Gastroesophageal sphincter (tissue), 4 donors: ENCODE measurements around the gene SLC28A1. TPM values are rescaled to one million over a fixed set of nuclear protein-coding genes. Genes with fewer than 3 reads are reported as not detected.

Experiments used
- ATAC-seq: fragments of 150-250 bp; one replicate; pipeline ENCODE4 v1.9.1; 2016; ENCODE audit warnings: mild to moderate bottlenecking, moderate library complexity
- H3K27ac ChIP-seq, 4 donors: fragments of 200-600 bp; sonication (generic) in 3 of 4; 1 replicate in 3 of 4; 2 replicates in 1 of 4; pipeline ENCODE4 v1.5.1; 2016 to 2019
- H3K27me3 ChIP-seq: fragments of 200-600 bp; sonication (generic); one replicate; pipeline ENCODE4 v1.5.1; 2019
- H3K36me3 ChIP-seq, 2 donors: fragments of 200-600 bp; sonication (generic); one replicate each; pipeline ENCODE4 v1.5.1; 2019; ENCODE audit warnings: control low read depth in 1 of 2
- H3K4me1 ChIP-seq, 3 donors: fragments of 200-600 bp; sonication (generic); 1 replicate in 2 of 3; 2 replicates in 1 of 3; pipeline ENCODE4 v1.5.1; 2016 to 2019; ENCODE audit warnings: control low read depth in 2 of 3
- H3K4me3 ChIP-seq, 2 donors: fragments of 200-600 bp; sonication (generic); one replicate each; pipeline ENCODE4 v1.5.1; 2019; ENCODE audit warnings: mild to moderate bottlenecking in 1 of 2, moderate library complexity in 1 of 2
- H3K9me3 ChIP-seq, 3 donors: fragments of 200-600 bp; sonication (generic); one replicate each; pipeline ENCODE4 v1.5.1; 2017 to 2019; ENCODE audit warnings: control low read depth in 2 of 3
- CTCF ChIP-seq, 4 experiments: fragments of 200-600 bp in 2 of 4; fragments of 450-650 bp in 2 of 4; sonication (generic) in 1 of 4; IDR thresholded peaks; one replicate each; pipeline ENCODE4 v1.5.1; 2017 to 2019; ENCODE audit warnings: antibody characterized with exemption in 4 of 4, mild to moderate bottlenecking in 2 of 4, moderate library complexity in 2 of 4
- EP300 ChIP-seq: sonication (generic); formaldehyde crosslinking; IDR thresholded peaks from one replicate; pipeline ENCODE4 v1.6.1; 2017; ENCODE audit warnings: antibody characterized with exemption, mild to moderate bottlenecking
- POLR2A ChIP-seq, 2 donors: fragments of 450-650 bp; IDR thresholded peaks; one replicate each; pipeline ENCODE4 v1.6.1; 2017; ENCODE audit warnings: antibody characterized with exemption in 2 of 2, mild to moderate bottlenecking in 2 of 2, moderate library complexity in 1 of 2
- POLR2AphosphoS5 ChIP-seq: sonication (generic); formaldehyde crosslinking; IDR thresholded peaks from one replicate; pipeline ENCODE4 v1.6.1; 2017; ENCODE audit warnings: antibody characterized with exemption
- WGBS, 2 donors: methylation state at CpG; one replicate each; pipeline ENCODE4 v1.1.5; 2018; ENCODE audit warnings: low coverage in 1 of 2; 5-methylcytosine and 5-hydroxymethylcytosine counted together
- total RNA-seq, 4 donors: library from RNA; depleted of rRNA; stranded (reverse); fragments of >200 nt; gene quantifications; one replicate each; pipeline ENCODE4 v1.1.0, GENCODE V29; 2016

SLC28A1 gene
- total RNA-seq, 4 donors from 2014 or later, result not detected

GRCh38 chr15:84929795-84930603 lies 45.5 kb downstream of the SLC28A1 start:
- no peak overlapping the region for H3K27ac ChIP-seq
- no peak for ATAC-seq
- H3K4me1 ChIP-seq, result peaks cover 0 to 12% (median 3%) of the 10 kb centered on the region in 3 donors
- H3K9me3 ChIP-seq, result no peaks in the 10 kb centered on the region
- H3K27me3 ChIP-seq, result no peaks in the 10 kb centered on the region
- H3K36me3 ChIP-seq, result no peaks in the 10 kb centered on the region
- 81 to 95% methylated on average over 2 to 4 of the region's 5 CpGs for WGBS, 2 donors
- TF ChIP-seq CTCF (IDR thresholded peaks at IDR 0.05) (no peak), POLR2A (IDR thresholded peaks at IDR 0.05) (no peak), POLR2AphosphoS5 (no peak), EP300 (no peak)
- no peak overlapping the region for H3K4me3 ChIP-seq

- no peaks in the 10 kb centered on the region for H3K4me1 ChIP-seq
- H3K9me3 ChIP-seq, result no peaks in the 10 kb centered on the region
- no peak for TF ChIP-seq CTCF (IDR thresholded peaks at IDR 0.05)
- TF ChIP-seq POLR2A (IDR thresholded peaks at IDR 0.05), result no peak
- no peak for TF ChIP-seq POLR2AphosphoS5
- no peak for TF ChIP-seq EP300
- no peak for ATAC-seq
- H3K4me3 ChIP-seq, result no peak overlapping the region
- no peaks in the 10 kb centered on the region for H3K27me3 ChIP-seq
- WGBS, 2 donors, result no CpG with 5 or more reads among the region's 21 CpGs
- H3K36me3 ChIP-seq, result no peaks in the 10 kb centered on the region
- no peak overlapping the region for H3K27ac ChIP-seq
Measured at GRCh38 chr15:84934942-84935729, 50.7 kb downstream of the SLC28A1 start.

- TF ChIP-seq CTCF (IDR thresholded peaks at IDR 0.05) (no peak), POLR2A (IDR thresholded peaks at IDR 0.05) (no peak), EP300 (no peak), POLR2AphosphoS5 (no peak)
- no peaks in the 10 kb centered on the region for H3K9me3 ChIP-seq
- no peaks in the 10 kb centered on the region for H3K36me3 ChIP-seq
- H3K4me1 ChIP-seq, result no peaks in the 10 kb centered on the region
- H3K27me3 ChIP-seq, result no peaks in the 10 kb centered on the region
- H3K27ac ChIP-seq, result no peak overlapping the region
- no peak for ATAC-seq
- no peak overlapping the region for H3K4me3 ChIP-seq
- 61 to 73% methylated on average over 4 to 5 of the region's 5 CpGs for WGBS, 2 donors
Measured at GRCh38 chr15:84937144-84937543, 52.7 kb downstream of the SLC28A1 start.

GRCh38 chr15:84938726-84939125 lies 54.3 kb downstream of the SLC28A1 start:
- Histone ChIP-seq H3K4me3 (no peak overlapping the region), H3K4me1 (no peaks in the 10 kb centered on the region), H3K27me3 (no peaks in the 10 kb centered on the region), H3K36me3 (no peaks in the 10 kb centered on the region), H3K9me3 (no peaks in the 10 kb centered on the region), H3K27ac (no peak overlapping the region)
- WGBS, 2 donors, result 100% methylated on average over 1 of the region's 1 CpG; no CpG with 5 or more reads in 1 of the 2 donors
- no peak for ATAC-seq
- no peak for TF ChIP-seq CTCF (IDR thresholded peaks at IDR 0.05)
- no peak for TF ChIP-seq POLR2A (IDR thresholded peaks at IDR 0.05)
- TF ChIP-seq EP300, result no peak
- TF ChIP-seq POLR2AphosphoS5, result no peak
